CD4-positive, alpha-beta T cell (primary cell): ENCODE data around the gene LRRC1. TPM values are rescaled to one million over a fixed set of nuclear protein-coding genes. Genes with fewer than 3 reads are reported as not detected.

Experiments used
- ATAC-seq: fragments of 200-7000 bp; cut with Tn5 transposase; one replicate; pipeline ENCODE4 v1.10.0; 2022; ENCODE audit warnings: mild to moderate bottlenecking; ENCODE audit not compliant: poor library complexity
- CTCF ChIA-PET: fragments of 350-600 bp; sonication (Branson Sonifier 250); formaldehyde crosslinking; loops from one replicate; lab custom pipeline; 2021; ENCODE audit warnings: antibody characterized with exemption, inconsistent platforms; lab: Charles Lee
- POLR2A ChIA-PET: fragments of 350-600 bp; sonication (Branson Sonifier 250); formaldehyde crosslinking; loops from one replicate; lab custom pipeline; 2021; ENCODE audit warnings: antibody characterized with exemption, inconsistent platforms; lab: Charles Lee
- DNase-seq, 14 experiments: peaks; one replicate each; pipeline ENCODE4 v3.0.0-alpha.2; 2013 to 2020; ENCODE audit warnings: mixed read lengths in 2 of 14
- H3K27ac ChIP-seq, 2 donors: one replicate each; pipeline versions ENCODE4 v1.5.1 to v1.7.0; 2013; ENCODE audit warnings: low read length in 2 of 2, low read depth in 1 of 2, mild to moderate bottlenecking in 1 of 2
- H3K27me3 ChIP-seq, 2 experiments: 1 replicate in 1 of 2; 2 replicates in 1 of 2; pipeline versions ENCODE4 v1.6.1 to v1.7.0; 2013; ENCODE audit warnings: low read length in 2 of 2, control low read depth in 1 of 2, mild to moderate bottlenecking in 1 of 2, moderate library complexity in 1 of 2; ENCODE audit not compliant: insufficient read depth in 2 of 2, control insufficient read depth in 1 of 2
- H3K36me3 ChIP-seq: one replicate; pipeline ENCODE4 v1.6.1; 2013; ENCODE audit warnings: low read length, control low read depth; ENCODE audit not compliant: insufficient read depth
- H3K4me1 ChIP-seq: one replicate; pipeline ENCODE4 v1.6.1; 2013; ENCODE audit warnings: low read length, control low read depth; ENCODE audit not compliant: insufficient read depth
- H3K4me3 ChIP-seq: one replicate; pipeline ENCODE4 v1.5.1; 2013; ENCODE audit warnings: mild to moderate bottlenecking, low read length, moderate library complexity
- H3K9me3 ChIP-seq, 2 experiments: 1 replicate in 1 of 2; 2 replicates in 1 of 2; pipeline versions ENCODE4 v1.6.1 to v1.7.0; 2013; ENCODE audit warnings: low read length in 2 of 2, mild to moderate bottlenecking in 2 of 2, control low read depth in 1 of 2, moderate library complexity in 1 of 2; ENCODE audit not compliant: control insufficient read depth in 1 of 2, insufficient read depth in 1 of 2
- H3K27ac Mint-ChIP-seq: one replicate; pipeline ENCODE4 v1.8.0; 2020; ENCODE audit warnings: mixed read lengths
- H3K27me3 Mint-ChIP-seq: one replicate; pipeline ENCODE4 v1.8.0; 2021; ENCODE audit warnings: mixed read lengths
- H3K36me3 Mint-ChIP-seq: one replicate; pipeline ENCODE4 v1.8.0; 2021; ENCODE audit warnings: low read depth, mixed read lengths
- H3K4me1 Mint-ChIP-seq: one replicate; pipeline ENCODE4 v1.8.0; 2021; ENCODE audit warnings: low read depth, mixed read lengths
- H3K4me3 Mint-ChIP-seq: one replicate; pipeline ENCODE4 v1.8.0; 2020; ENCODE audit warnings: mild to moderate bottlenecking, mixed read lengths
- H3K9me3 Mint-ChIP-seq: one replicate; pipeline ENCODE4 v1.8.0; 2020; ENCODE audit warnings: mixed read lengths
- intact Hi-C, 2 experiments: fragments of 100-400 bp; cut with DNase I in 1 of 2; cut with micrococcal nuclease in 1 of 2; formaldehyde crosslinking; loops; one replicate each; pipeline versions ENCODE4 v1.15.1 to v1.9.0; 2023 to 2025; cut with DNase I, micrococcal nuclease
- total RNA-seq, 174 experiments: library from RNA in 2 of 174; stranded (reverse) in 2 of 174; gene quantifications; one replicate each; pipeline ENCODE4 v1.2.3 and lab custom pipeline; 2021 to 2026
- TF ChIP-seq, protein P1 (sequence below): fragments of 200-600 bp; IDR thresholded peaks from one replicate; pipeline ENCODE4 v1.8.0; 2022; ENCODE audit warnings: antibody characterized with exemption, mild to moderate bottlenecking

The LRRC1 gene
- total RNA-seq, 2 experiments from 2014 or later: 0.78 to 1.1 TPM

DNA sequence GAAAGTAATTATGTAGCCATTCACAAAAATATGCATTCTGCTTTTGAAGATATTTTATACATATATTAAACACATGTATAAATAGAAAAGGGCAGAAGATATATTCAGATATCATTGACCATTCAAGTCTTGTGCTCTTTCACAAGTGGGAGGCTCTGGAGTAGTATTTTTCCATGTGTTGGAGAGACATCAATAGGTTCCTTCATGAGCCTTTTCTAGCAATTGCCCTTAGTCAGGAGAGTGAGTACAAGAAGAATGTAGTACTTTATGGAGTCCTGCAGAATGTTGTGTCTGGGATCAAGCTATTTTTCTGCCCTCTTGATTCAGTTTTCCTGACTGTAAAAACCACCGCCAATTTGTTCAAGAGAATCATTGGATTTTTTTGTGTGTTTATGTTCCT is 117.9 kb downstream of the LRRC1 start:
- H3K4me1 Mint-ChIP-seq: no peaks in the 10 kb centered on the region
- Histone ChIP-seq H3K36me3 (no peaks in the 10 kb centered on the region), H3K27me3 (no peaks in the 10 kb centered on the region), H3K4me1 (no peaks in the 10 kb centered on the region), H3K4me3 (no peak overlapping the region), H3K9me3 (no peaks in the 10 kb centered on the region), H3K27ac (no peak overlapping the region)
- no peak for DNase-seq
- no peak overlapping the region for H3K27ac Mint-ChIP-seq
- ATAC-seq: no peak
- H3K27me3 Mint-ChIP-seq: no peaks in the 10 kb centered on the region
- TF ChIP-seq, protein P1, sequence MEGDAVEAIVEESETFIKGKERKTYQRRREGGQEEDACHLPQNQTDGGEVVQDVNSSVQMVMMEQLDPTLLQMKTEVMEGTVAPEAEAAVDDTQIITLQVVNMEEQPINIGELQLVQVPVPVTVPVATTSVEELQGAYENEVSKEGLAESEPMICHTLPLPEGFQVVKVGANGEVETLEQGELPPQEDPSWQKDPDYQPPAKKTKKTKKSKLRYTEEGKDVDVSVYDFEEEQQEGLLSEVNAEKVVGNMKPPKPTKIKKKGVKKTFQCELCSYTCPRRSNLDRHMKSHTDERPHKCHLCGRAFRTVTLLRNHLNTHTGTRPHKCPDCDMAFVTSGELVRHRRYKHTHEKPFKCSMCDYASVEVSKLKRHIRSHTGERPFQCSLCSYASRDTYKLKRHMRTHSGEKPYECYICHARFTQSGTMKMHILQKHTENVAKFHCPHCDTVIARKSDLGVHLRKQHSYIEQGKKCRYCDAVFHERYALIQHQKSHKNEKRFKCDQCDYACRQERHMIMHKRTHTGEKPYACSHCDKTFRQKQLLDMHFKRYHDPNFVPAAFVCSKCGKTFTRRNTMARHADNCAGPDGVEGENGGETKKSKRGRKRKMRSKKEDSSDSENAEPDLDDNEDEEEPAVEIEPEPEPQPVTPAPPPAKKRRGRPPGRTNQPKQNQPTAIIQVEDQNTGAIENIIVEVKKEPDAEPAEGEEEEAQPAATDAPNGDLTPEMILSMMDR: no peak
- H3K36me3 Mint-ChIP-seq: peaks cover 8% of the 10 kb centered on the region
- no peaks in the 10 kb centered on the region for H3K9me3 Mint-ChIP-seq
- ChIA-PET CTCF (no interaction called here), POLR2A (no interaction called here)
- H3K4me3 Mint-ChIP-seq: no peak overlapping the region
- intact Hi-C loops: no loop called here

GRCh38 chr6:53913286-53913685 is 118.5 kb downstream of the LRRC1 start:
- H3K4me3 Mint-ChIP-seq: no peak overlapping the region
- peaks cover 8% of the 10 kb centered on the region for H3K36me3 Mint-ChIP-seq
- no peaks in the 10 kb centered on the region for H3K9me3 Mint-ChIP-seq
- H3K4me1 Mint-ChIP-seq: no peaks in the 10 kb centered on the region
- H3K27me3 Mint-ChIP-seq: no peaks in the 10 kb centered on the region
- H3K27ac Mint-ChIP-seq: no peak overlapping the region
- no peaks in the 10 kb centered on the region for H3K36me3 ChIP-seq
- no peak overlapping the region for H3K4me3 ChIP-seq
- no peaks in the 10 kb centered on the region for H3K9me3 ChIP-seq
- ChIA-PET POLR2A (no interaction called here), CTCF (no interaction called here)
- DNase-seq: no peak
- no peaks in the 10 kb centered on the region for H3K27me3 ChIP-seq
- intact Hi-C loops: no loop called here
- H3K4me1 ChIP-seq: no peaks in the 10 kb centered on the region
- TF ChIP-seq, protein P1: no peak
- H3K27ac ChIP-seq: no peak overlapping the region
- no peak for ATAC-seq

- DNase-seq (no peak), ATAC-seq (no peak)
- H3K4me3 ChIP-seq: no peak overlapping the region
- ChIA-PET CTCF (no interaction called here), POLR2A (no interaction called here)
- no peaks in the 10 kb centered on the region for H3K36me3 ChIP-seq
- intact Hi-C loops: no loop called here
- Mint-ChIP-seq H3K27ac (no peak overlapping the region), H3K4me3 (no peak overlapping the region), H3K27me3 (no peaks in the 10 kb centered on the region), H3K36me3 (peaks cover 16% of the 10 kb centered on the region), H3K9me3 (no peaks in the 10 kb centered on the region), H3K4me1 (no peaks in the 10 kb centered on the region)
- TF ChIP-seq, protein P1: no peak
- no peaks in the 10 kb centered on the region for H3K9me3 ChIP-seq
- no peaks in the 10 kb centered on the region for H3K27me3 ChIP-seq
- no peak overlapping the region for H3K27ac ChIP-seq
- H3K4me1 ChIP-seq: no peaks in the 10 kb centered on the region
Measured at GRCh38 chr6:53915026-53915691, 120.4 kb downstream of the LRRC1 start.
